Measurements from ENCODE around the gene TMEM45B. TPM values are rescaled to one million over a fixed set of nuclear protein-coding genes. Genes with fewer than 3 reads are reported as not detected.

TMEM45B gene
- total and polyA plus RNA-seq, 2 of the 13 experiments (the other 11 are each of a cell fraction or from before 2014, with no cell fraction given) = 29.1 to 181 TPM

- TF ChIP-seq, protein P1, sequence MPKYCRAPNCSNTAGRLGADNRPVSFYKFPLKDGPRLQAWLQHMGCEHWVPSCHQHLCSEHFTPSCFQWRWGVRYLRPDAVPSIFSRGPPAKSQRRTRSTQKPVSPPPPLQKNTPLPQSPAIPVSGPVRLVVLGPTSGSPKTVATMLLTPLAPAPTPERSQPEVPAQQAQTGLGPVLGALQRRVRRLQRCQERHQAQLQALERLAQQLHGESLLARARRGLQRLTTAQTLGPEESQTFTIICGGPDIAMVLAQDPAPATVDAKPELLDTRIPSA (CRISPR knock-in tag; IDR thresholded peaks at IDR 0.05; ENCODE audit: borderline replicate concordance) = no peak
- TF ChIP-seq ZFP36L2 (CRISPR knock-in tag; IDR thresholded peaks at IDR 0.05) (no peak), TBX3 (IDR thresholded peaks at IDR 0.05; ENCODE audit: borderline replicate concordance) (no peak), ZNF589 (CRISPR knock-in tag; conservative IDR thresholded peaks at IDR 0.05) (no peak), CBX2 (IDR thresholded peaks at IDR 0.05; ENCODE audit: low read depth, low read length) (no peak), CBX2 (CRISPR knock-in tag; IDR thresholded peaks at IDR 0.05; ENCODE audit: low read depth) (no peak), KDM6A (CRISPR knock-in tag; IDR thresholded peaks at IDR 0.05; ENCODE audit: low read depth) (no peak), ZFP1 (CRISPR knock-in tag; IDR thresholded peaks at IDR 0.05) (no peak), ZNF883 (CRISPR knock-in tag; IDR thresholded peaks at IDR 0.05; ENCODE audit: not compliant biosample characterization) (no peak), ZNF598 (CRISPR knock-in tag; IDR thresholded peaks at IDR 0.05; ENCODE audit: borderline replicate concordance) (no peak), ATF7 (IDR thresholded peaks at IDR 0.05) (no peak), ATF7 (CRISPR knock-in tag; IDR thresholded peaks at IDR 0.05) (no peak), SP1 (IDR thresholded peaks at IDR 0.05) (no peak), SP1 (CRISPR knock-in tag; IDR thresholded peaks at IDR 0.05) (peak; percentile 58; the same call in 1 of the 2 replicates), KAT7 (CRISPR knock-in tag; IDR thresholded peaks at IDR 0.05; ENCODE audit: borderline replicate concordance) (peak; percentile 84; the same call in 1 of the 2 replicates), KIAA2018 (CRISPR knock-in tag; IDR thresholded peaks at IDR 0.05; ENCODE audit: borderline replicate concordance) (no peak), CENPBD1 (CRISPR knock-in tag; IDR thresholded peaks at IDR 0.05; ENCODE audit: borderline replicate concordance, low read depth) (no peak), ATAD3A (CRISPR knock-in tag; IDR thresholded peaks at IDR 0.05) (no peak), TAF1 (CRISPR knock-in tag; IDR thresholded peaks at IDR 0.05) (peak; percentile 54), THAP11 (CRISPR knock-in tag; IDR thresholded peaks at IDR 0.05) (peak; percentile 59; the same call in 1 of the 2 replicates), HMGA1 (CRISPR knock-in tag; conservative IDR thresholded peaks at IDR 0.05) (no peak)
- TF ChIP-seq, protein P2, sequence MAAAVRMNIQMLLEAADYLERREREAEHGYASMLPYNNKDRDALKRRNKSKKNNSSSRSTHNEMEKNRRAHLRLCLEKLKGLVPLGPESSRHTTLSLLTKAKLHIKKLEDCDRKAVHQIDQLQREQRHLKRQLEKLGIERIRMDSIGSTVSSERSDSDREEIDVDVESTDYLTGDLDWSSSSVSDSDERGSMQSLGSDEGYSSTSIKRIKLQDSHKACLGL (CRISPR knock-in tag; IDR thresholded peaks at IDR 0.05) = peak; percentile 87
Observed at GRCh38 chr11:129895126-129896041, 79.7 kb downstream of the TMEM45B start, which contains the start of gene NFRKB (continued).
